ENCODE results near the gene DUOXA1.
A peak's percentile ranks its signal among the peaks of the same experiment; 100 is the strongest.
"Not testable (repeated sequence)": the region's sequence is repeated elsewhere in the genome, so short reads cannot be mapped to it uniquely, and the experiment has no call there.

DUOXA1 gene

GRCh38 chr15:45091161-45091560 is 38.5 kb downstream of the DUOXA1 start:
- DNase-seq (ENCODE audit: low read depth in 2 of 2): peak; percentile 2 to 5

- DNase-seq (ENCODE audit: low read depth in 2 of 2): no peak
Measured at GRCh38 chr15:45089712-45090373, 39.8 kb downstream of the DUOXA1 start.

GRCh38 chr15:45088801-45089711 is 40.6 kb downstream of the DUOXA1 start:
- no peak for DNase-seq (ENCODE audit: low read depth in 2 of 2)

GRCh38 chr15:45087513-45087912 is 42.2 kb downstream of the DUOXA1 start:
- DNase-seq (ENCODE audit: low read depth in 2 of 2): no peak

GRCh38 chr15:45084163-45084562 is 45.5 kb downstream of the DUOXA1 start:
- DNase-seq (ENCODE audit: low read depth in 2 of 2): no peak

- no peak for DNase-seq (ENCODE audit: low read depth in 2 of 2)
Measured at GRCh38 chr15:45083223-45083622, 46.5 kb downstream of the DUOXA1 start.

GRCh38 chr15:45082412-45082811 is 47.3 kb downstream of the DUOXA1 start:
- DNase-seq (ENCODE audit: low read depth in 2 of 2): not testable (repeated sequence)

GRCh38 chr15:45080593-45080992 is 49.1 kb downstream of the DUOXA1 start:
- DNase-seq (ENCODE audit: low read depth in 2 of 2): not testable (repeated sequence)

- DNase-seq (ENCODE audit: low read depth in 2 of 2): not testable (repeated sequence)
Measured at GRCh38 chr15:45079628-45080246, 49.9 kb downstream of the DUOXA1 start.

GRCh38 chr15:45079201-45079600 is 50.5 kb downstream of the DUOXA1 start:
- not testable (repeated sequence) for DNase-seq (ENCODE audit: low read depth in 2 of 2)

- not testable (repeated sequence) for DNase-seq (ENCODE audit: low read depth in 2 of 2)
Measured at GRCh38 chr15:45077391-45077790, 52.3 kb downstream of the DUOXA1 start.

- not testable (repeated sequence) for DNase-seq (ENCODE audit: low read depth in 2 of 2)
Measured at GRCh38 chr15:45075440-45076320, 54.0 kb downstream of the DUOXA1 start.

- DNase-seq (ENCODE audit: low read depth in 2 of 2): not testable (repeated sequence)
Measured at GRCh38 chr15:45073602-45074001, 56.1 kb downstream of the DUOXA1 start.

- DNase-seq (ENCODE audit: low read depth in 2 of 2): not testable (repeated sequence)
Measured at GRCh38 chr15:45069942-45070360, 59.7 kb downstream of the DUOXA1 start.

Data from fibroblast of skin of left biceps (primary cell).